Suprapubic skin (tissue), 4 donors: ENCODE measurements around the gene TFF2. TPM values are rescaled to one million over a fixed set of nuclear protein-coding genes. Genes with fewer than 3 reads are reported as not detected.

ENCODE experiments used
- DNase-seq, 2 donors: peaks; one replicate each; pipeline ENCODE4 v3.0.0-alpha.2; 2019; ENCODE audit warnings: low spot score in 2 of 2
- H3K27ac ChIP-seq: fragments of 200-600 bp; sonication (generic); one replicate; pipeline ENCODE4 v1.5.1; 2019
- H3K27me3 ChIP-seq: fragments of 200-600 bp; sonication (generic); one replicate; pipeline ENCODE4 v1.5.1; 2019
- H3K36me3 ChIP-seq: fragments of 200-600 bp; sonication (generic); one replicate; pipeline ENCODE4 v1.5.1; 2019
- H3K4me1 ChIP-seq: fragments of 200-600 bp; sonication (generic); one replicate; pipeline ENCODE4 v1.5.1; 2019
- H3K4me3 ChIP-seq: fragments of 200-600 bp; sonication (generic); one replicate; pipeline ENCODE4 v1.5.1; 2019; ENCODE audit warnings: mild to moderate bottlenecking
- H3K9me3 ChIP-seq: fragments of 200-600 bp; sonication (generic); one replicate; pipeline ENCODE4 v1.5.1; 2019
- CTCF ChIP-seq, 2 donors: fragments of 200-600 bp in 1 of 2; fragments of 450-650 bp in 1 of 2; sonication (generic) in 1 of 2; IDR thresholded peaks; one replicate each; pipeline ENCODE4 v1.5.1; 2016 to 2019; ENCODE audit warnings: antibody characterized with exemption in 2 of 2, mild to moderate bottlenecking in 1 of 2, moderate library complexity in 1 of 2
- EP300 ChIP-seq: sonication (generic); formaldehyde crosslinking; IDR thresholded peaks from one replicate; pipeline ENCODE4 v1.6.1; 2017; ENCODE audit warnings: antibody characterized with exemption
- POLR2A ChIP-seq, 2 donors: fragments of 450-650 bp; IDR thresholded peaks; one replicate each; pipeline ENCODE4 v1.6.1; 2017; ENCODE audit warnings: antibody characterized with exemption in 2 of 2, mild to moderate bottlenecking in 2 of 2, moderate library complexity in 2 of 2
- POLR2AphosphoS5 ChIP-seq, 3 donors: sonication (generic); formaldehyde crosslinking; IDR thresholded peaks; one replicate each; pipeline ENCODE4 v1.6.1; 2017; ENCODE audit warnings: antibody characterized with exemption in 3 of 3
- WGBS: methylation state at CpG from one replicate; pipeline ENCODE4 v1.1.5; 2018; 5-methylcytosine and 5-hydroxymethylcytosine counted together
- total RNA-seq, 4 donors: library from RNA; depleted of rRNA; stranded (reverse); fragments of >200 nt; gene quantifications; one replicate each; pipeline ENCODE4 v1.1.0, GENCODE V29; 2016

The TFF2 gene
- total RNA-seq, 4 donors from 2014 or later, result not detected

- Histone ChIP-seq H3K27me3 (peaks cover 20% of the 10 kb centered on the region), H3K27ac (no peak overlapping the region), H3K9me3 (no peaks in the 10 kb centered on the region), H3K4me1 (no peaks in the 10 kb centered on the region), H3K4me3 (no peak overlapping the region), H3K36me3 (no peaks in the 10 kb centered on the region)
- DNase-seq, result peak in 1 of 2 donors; percentile 55
- WGBS, result 74% methylated on average over 11 of the region's 11 CpGs
- TF ChIP-seq POLR2A (IDR thresholded peaks at IDR 0.05) (no peak), EP300 (no peak), POLR2AphosphoS5 (IDR thresholded peaks at IDR 0.05) (no peak), CTCF (IDR thresholded peaks at IDR 0.05) (no peak)
Measured at GRCh38 chr21:42350318-42350910, 380 bp downstream of the TFF2 start.

GRCh38 chr21:42349420-42350317 lies 1.1 kb downstream of the TFF2 start:
- H3K27me3 ChIP-seq, result peaks cover 20% of the 10 kb centered on the region
- H3K4me3 ChIP-seq, result no peak overlapping the region
- 78% methylated on average over 11 of the region's 14 CpGs for WGBS
- no peak overlapping the region for H3K27ac ChIP-seq
- H3K9me3 ChIP-seq, result no peaks in the 10 kb centered on the region
- no peaks in the 10 kb centered on the region for H3K36me3 ChIP-seq
- peak in 1 of 2 donors; percentile 48 for DNase-seq
- no peak for TF ChIP-seq POLR2A (IDR thresholded peaks at IDR 0.05)
- TF ChIP-seq CTCF (IDR thresholded peaks at IDR 0.05), result no peak
- TF ChIP-seq EP300, result no peak
- no peak for TF ChIP-seq POLR2AphosphoS5 (IDR thresholded peaks at IDR 0.05)
- no peaks in the 10 kb centered on the region for H3K4me1 ChIP-seq

- H3K4me1 ChIP-seq, result no peaks in the 10 kb centered on the region
- no peak for DNase-seq
- H3K27me3 ChIP-seq, result peaks cover 20% of the 10 kb centered on the region
- no peaks in the 10 kb centered on the region for H3K36me3 ChIP-seq
- H3K9me3 ChIP-seq, result no peaks in the 10 kb centered on the region
- WGBS, result 67% methylated on average over 1 of the region's 2 CpGs
- H3K4me3 ChIP-seq, result no peak overlapping the region
- H3K27ac ChIP-seq, result no peak overlapping the region
- no peak for TF ChIP-seq EP300
- TF ChIP-seq POLR2AphosphoS5 (IDR thresholded peaks at IDR 0.05), result no peak
- TF ChIP-seq CTCF (IDR thresholded peaks at IDR 0.05), result no peak
Measured at GRCh38 chr21:42348762-42349161, 2.0 kb downstream of the TFF2 start.

- H3K27me3 ChIP-seq, result peaks cover 20% of the 10 kb centered on the region
- H3K36me3 ChIP-seq, result no peaks in the 10 kb centered on the region
- no peak overlapping the region for H3K27ac ChIP-seq
- H3K4me3 ChIP-seq, result no peak overlapping the region
- DNase-seq, result peak in 1 of 2 donors; percentile 60
- no peaks in the 10 kb centered on the region for H3K9me3 ChIP-seq
- WGBS, result 86% methylated on average over 26 of the region's 30 CpGs
- TF ChIP-seq POLR2AphosphoS5 (IDR thresholded peaks at IDR 0.05) (no peak), EP300 (no peak)
- no peaks in the 10 kb centered on the region for H3K4me1 ChIP-seq
Measured at GRCh38 chr21:42347601-42348327, 3.0 kb downstream of the TFF2 start.

GRCh38 chr21:42346866-42347600 lies 3.8 kb downstream of the TFF2 start:
- H3K9me3 ChIP-seq, result no peaks in the 10 kb centered on the region
- WGBS, result 80% methylated on average over 26 of the region's 30 CpGs
- DNase-seq, result no peak
- no peaks in the 10 kb centered on the region for H3K36me3 ChIP-seq
- no peak overlapping the region for H3K4me3 ChIP-seq
- H3K27me3 ChIP-seq, result peaks cover 20% of the 10 kb centered on the region
- H3K4me1 ChIP-seq, result no peaks in the 10 kb centered on the region
- no peak for TF ChIP-seq POLR2AphosphoS5 (IDR thresholded peaks at IDR 0.05)
- TF ChIP-seq CTCF (IDR thresholded peaks at IDR 0.05), result no peak
- no peak for TF ChIP-seq POLR2A (IDR thresholded peaks at IDR 0.05)
- no peak for TF ChIP-seq EP300
- no peak overlapping the region for H3K27ac ChIP-seq
